ENCODE measurements around the gene SLAIN2.
"Not testable (repeated sequence)": the region's sequence is repeated elsewhere in the genome, so short reads cannot be mapped to it uniquely, and the experiment has no call there.

The SLAIN2 gene

DNA sequence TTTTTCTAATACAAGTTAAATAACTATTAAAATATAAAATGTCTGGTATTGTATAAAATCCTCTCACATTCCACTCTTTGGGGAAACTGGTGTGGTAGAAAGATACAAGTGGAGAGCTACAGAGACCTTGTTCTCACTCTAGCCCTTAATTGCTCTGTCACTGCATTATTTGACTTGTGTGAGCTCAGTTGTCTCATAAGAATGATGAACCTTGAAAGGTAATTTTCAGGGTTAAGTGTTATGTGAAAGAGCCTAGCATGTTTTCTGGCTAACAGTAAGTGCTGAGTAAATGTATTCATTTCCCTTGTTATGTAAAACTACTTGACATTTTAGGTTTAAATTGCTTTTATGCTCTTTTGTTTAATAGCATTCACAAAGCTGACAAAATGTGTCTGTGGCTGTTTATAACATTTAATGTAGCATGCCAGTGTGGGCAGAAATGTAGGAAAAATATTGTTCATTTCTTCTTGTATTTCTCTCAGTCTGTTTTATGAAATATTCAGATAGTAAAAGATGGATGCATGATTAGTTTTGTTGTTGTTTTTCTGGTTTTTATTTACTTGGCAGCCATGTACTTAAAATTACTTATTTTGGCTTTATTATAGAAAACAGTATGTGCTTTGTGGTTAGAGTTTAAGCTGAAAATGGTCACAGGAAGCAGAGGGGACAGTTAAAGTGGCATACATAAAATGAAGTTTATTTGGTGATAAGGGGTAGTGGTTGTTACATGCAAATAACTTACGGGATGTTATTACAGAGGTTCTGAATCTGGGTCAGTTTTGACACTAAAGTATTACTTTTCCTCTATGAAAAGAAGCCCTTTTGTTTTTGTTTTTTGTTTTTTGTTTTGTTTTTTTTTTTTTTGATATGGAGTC is 29.2 kb downstream of the SLAIN2 start:
- no peak for DNase-seq

DNA sequence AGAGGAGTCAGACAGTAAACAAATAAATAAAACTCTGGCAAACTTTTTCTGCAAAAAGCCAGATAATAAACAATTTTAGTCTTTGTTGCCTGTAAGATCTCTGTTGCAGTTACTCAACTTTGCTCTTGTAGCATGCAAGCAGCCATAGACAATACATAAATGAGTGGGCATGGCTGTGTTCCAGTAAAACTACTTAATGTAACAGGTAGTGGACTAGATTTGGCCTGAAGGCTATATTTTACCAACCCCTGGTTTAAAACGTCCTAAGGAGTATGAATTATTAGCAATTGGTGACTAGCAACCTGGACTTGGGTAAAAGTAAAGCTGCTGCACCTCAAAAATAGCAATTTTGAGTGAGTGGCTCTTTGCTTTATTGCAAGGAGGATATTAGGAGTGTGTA is 30.9 kb downstream of the SLAIN2 start:
- no peak for DNase-seq

DNA sequence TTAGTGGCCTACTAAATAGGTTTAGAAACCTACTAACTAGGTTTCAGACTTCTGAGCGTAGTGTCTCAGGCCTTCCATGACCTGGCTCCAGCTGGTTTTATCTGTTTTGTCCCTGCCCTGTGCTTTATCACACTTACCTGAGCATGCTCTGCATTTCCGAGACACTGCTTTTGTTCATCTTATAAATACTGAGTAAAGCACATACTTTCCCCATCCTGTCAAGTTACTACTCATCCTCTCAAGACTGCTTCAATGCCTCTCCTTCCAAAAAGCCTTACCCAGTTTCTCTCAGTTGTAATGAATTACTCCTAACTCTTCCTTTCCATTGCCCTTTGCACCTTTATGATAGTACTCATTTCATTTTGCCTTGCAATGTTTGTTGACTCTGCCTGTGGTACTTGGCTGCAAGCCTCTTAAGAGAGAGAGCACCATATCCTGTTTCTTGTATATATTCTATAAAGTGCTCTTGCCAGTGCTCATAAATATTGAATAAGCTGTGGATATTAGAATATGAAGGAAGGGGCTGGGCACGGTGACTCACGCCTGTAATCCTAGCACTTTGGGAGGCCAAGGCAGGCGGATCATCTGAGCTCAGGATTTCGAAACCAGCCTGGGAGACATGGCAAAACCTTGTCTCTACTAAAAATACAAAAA is 34.4 kb downstream of the SLAIN2 start:
- DNase-seq: no peak

- DNase-seq: no peak
Measured at GRCh38 chr4:48379587-48380180, 38.4 kb downstream of the SLAIN2 start.

GRCh38 chr4:48380583-48381167 is 39.3 kb downstream of the SLAIN2 start:
- DNase-seq: no peak

GRCh38 chr4:48388525-48389154 is 47.3 kb downstream of the SLAIN2 start:
- no peak for DNase-seq

GRCh38 chr4:48396043-48396442 is 54.7 kb downstream of the SLAIN2 start:
- DNase-seq: no peak

DNA sequence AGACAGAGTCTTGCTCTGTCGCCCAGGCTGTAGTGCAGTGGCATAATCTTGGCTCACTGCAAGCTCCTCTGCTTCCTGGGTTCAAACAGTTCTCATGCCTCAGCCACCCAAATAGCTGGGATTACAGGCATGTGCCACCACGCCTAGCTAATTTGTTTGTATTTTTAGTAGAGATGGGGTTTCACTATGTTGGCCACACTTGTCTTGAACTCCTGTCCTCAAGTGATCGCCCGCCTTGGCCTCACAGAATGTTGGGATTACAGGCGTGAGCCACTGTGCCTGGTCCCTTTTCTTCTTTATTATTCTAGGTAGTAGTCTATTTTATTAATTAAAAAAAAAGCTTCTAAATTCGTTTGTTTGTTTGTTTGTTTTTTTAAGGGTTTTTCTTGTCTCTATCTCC is 59.1 kb downstream of the SLAIN2 start:
- no peak for DNase-seq

GRCh38 chr4:48403358-48403757 is 62.0 kb downstream of the SLAIN2 start:
- DNase-seq: no peak

- DNase-seq: no peak
Measured at GRCh38 chr4:48403779-48404178, 62.5 kb downstream of the SLAIN2 start.

GRCh38 chr4:48405924-48406323 is 64.6 kb downstream of the SLAIN2 start:
- DNase-seq: no peak

- no peak for DNase-seq
Measured at GRCh38 chr4:48409203-48409602, 67.9 kb downstream of the SLAIN2 start.

- no peak for DNase-seq
Measured at GRCh38 chr4:48410812-48411211, 69.5 kb downstream of the SLAIN2 start.

- no peak for DNase-seq
Measured at GRCh38 chr4:48420144-48420543, 78.8 kb downstream of the SLAIN2 start.

DNA sequence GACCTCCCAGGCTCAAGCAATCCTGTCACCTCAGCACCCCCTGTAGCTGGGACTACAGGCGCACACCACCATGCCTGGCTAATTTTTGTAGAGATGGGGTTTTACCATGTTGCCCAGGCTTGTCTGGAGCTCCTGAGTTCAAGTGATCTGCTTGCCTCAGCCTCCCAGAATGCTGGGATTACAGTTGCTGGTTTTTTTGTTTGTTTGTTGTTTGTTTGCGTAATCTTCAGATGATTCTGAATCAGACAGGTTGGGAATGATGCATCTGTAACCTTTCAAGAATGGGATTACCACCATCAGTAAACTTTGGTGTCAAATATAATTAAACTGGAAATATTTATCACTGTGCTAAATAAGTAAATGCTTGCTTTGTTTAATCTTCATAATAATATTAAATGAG is 79.8 kb downstream of the SLAIN2 start:
- no peak for DNase-seq

- no peak for DNase-seq
Measured at GRCh38 chr4:48428926-48429325, 87.6 kb downstream of the SLAIN2 start.

GRCh38 chr4:48429709-48430474 is 88.6 kb downstream of the SLAIN2 start:
- DNase-seq: no peak

DNA sequence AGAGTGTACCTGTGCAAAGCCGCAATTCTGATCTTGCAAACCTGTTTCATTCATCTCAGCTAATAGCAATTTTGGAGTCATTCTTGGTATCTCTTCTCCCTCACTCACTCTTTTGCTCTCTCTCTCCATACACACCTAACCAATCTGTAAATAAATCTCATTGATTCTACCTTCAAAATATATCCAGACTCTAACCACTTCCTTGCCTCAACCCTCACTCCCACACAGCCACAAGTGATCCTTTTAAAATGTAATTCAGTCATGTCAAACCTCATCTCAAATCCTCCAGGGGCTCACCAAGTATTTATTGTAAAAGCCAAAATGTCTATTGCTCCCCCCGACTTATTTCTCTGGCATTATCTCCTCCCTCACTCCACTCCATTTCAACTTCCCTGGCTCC is 90.1 kb downstream of the SLAIN2 start:
- no peak for DNase-seq

- no peak for DNase-seq
Measured at GRCh38 chr4:48432017-48432416, 90.7 kb downstream of the SLAIN2 start.

GRCh38 chr4:48436318-48436717 is 95.0 kb downstream of the SLAIN2 start:
- no peak for DNase-seq

- no peak for DNase-seq
Measured at GRCh38 chr4:48439988-48440387, 98.7 kb downstream of the SLAIN2 start.

DNA sequence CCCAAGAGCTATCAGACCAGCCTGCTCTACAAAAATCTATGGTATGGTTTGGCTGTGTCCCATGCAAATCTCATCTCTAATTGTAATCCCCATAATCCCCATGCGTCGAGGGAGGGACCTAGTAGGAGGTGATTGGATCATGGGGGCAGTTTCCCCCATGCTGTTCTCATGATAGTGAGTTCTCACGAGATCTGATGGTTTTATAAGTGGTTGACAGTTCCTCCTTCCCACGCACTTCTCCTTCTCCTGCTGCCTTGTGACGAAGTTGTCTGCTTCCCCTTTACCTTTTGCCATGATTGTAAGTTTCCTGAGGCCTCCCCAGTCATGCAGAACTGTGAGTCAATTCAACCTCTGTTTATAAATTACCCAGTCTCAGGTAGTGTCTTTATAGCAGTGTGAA is 99.6 kb downstream of the SLAIN2 start:
- DNase-seq: not testable (repeated sequence)
